HG03442 (cell line): ENCODE data around the gene ABCB9.
"Not testable (repeated sequence)": the region's sequence is repeated elsewhere in the genome, so short reads cannot be mapped to it uniquely, and the experiment has no call there.

Source experiments
- ATAC-seq: cut with Tn5 transposase; IDR thresholded peaks from one replicate; pipeline ENCODE4 v1.9.1; 2021; ENCODE audit warnings: mild to moderate bottlenecking, moderate library complexity; ENCODE audit not compliant: unreplicated experiment

Gene ABCB9

DNA sequence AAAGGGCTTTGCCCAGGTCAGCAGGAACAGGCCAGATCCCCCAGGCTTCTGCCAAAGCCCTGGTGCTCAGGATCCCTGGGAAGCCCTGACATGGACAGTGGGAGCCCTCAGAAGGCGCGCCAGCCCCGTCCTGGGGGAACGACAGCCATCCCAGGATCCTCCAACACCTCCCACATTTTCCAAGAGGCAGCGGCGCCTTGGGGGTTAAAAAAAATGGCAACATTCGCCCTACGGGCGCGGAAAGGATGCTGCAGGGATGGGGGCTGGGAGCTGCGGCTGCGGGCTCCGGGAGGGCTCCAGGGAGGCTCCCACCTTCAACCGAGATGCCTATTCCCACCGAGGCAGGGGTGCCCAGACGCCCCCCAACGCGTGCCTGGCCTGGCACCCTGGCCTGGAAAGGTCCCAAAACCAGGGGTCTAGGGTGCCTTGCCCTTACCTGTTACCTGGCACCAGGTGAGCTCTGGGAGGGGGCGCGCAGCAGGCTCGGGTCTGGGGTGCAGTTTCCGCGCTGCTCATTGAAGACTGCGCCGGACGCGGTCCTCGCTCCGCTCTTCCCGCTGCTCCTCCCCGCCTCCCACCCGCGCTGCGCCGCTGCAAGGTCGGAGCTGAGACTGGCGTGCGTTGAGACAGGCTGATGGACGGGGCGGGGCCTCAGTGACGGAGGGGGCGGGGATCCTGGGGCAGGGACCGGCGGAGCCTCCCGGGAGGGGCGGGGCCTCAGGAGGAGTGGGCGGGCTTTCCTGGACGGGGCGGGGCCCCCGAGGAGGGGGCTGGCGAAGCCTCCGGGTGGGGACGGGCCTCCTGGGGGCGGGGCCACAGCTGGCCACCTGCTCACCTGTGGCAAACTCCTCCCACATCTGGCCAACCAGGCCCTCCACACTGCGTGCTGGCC is at the start of gene ABCB9:
Gene ABCB9, minus strand, starts transcription at position 613 of the 892 bp plus-strand sequence. CDS start 6,228 bp downstream, outside the sequence.
- ATAC-seq, result peak; percentile 65

DNA sequence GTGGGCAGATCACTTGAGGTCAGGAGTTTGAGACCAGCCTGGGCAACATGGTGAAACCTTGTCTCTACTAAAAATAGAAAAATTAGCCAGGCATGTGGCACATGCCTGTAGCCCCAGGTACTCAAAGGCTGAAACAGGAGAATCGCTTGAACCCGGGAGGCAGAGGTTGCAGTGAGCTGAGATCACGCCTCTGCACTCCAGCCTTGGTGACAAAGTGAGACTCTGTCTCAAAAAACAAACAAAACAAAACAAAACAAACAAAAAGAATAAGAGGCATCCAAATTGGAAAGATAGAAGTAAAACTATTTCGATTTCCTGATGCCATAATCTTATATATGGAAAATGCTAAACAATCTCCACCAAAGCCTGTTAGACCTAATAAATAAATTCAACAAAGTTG is 48.2 kb upstream of the ABCB9 start:
- ATAC-seq, result not testable (repeated sequence)

DNA sequence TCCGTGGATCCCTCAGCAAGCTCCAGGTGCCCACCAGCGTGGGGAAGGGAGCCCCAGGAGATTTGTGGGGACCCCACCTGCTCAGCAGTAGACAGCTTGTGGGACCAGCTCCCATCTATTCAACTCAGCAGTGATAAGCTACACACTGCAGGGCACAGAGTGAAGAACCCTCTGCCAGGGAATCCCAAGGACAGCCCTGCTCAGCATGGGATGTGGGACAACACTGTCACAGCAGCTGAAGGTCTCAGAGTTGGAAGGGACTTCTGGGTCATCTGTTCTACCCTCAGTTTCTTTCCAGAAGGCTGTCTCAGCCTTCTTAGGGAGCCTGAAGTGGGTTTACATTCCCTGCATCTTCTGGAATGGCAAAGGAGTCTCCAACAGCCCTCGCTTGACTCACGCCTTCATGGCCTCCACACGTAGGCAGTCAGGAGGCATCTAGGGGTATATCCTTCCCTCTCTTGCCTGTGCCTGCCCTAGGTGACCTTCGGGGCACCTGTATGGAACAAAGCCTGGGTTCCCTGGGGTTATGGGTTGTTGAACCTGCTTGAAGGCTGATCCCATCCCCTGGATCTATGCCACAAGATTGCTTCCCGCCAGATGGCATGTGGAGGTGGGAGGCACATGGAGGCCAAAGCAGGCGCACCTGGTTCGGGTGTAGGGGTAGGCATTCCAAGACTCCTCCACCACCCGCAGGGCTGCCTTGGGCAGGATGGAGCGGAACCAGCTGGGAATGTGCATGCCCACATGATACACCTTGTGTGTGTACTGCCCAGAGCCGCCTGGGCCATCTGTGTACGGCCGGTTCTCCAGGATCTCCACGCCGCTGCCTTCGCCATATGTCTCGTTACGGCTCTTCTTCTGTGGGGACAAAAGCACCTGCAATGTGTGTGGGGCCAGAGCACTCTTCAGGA is 47.2 kb upstream of the ABCB9 start:
- ATAC-seq, result no peak

GRCh38 chr12:123011701-123012100 is 45.4 kb upstream of the ABCB9 start:
- no peak for ATAC-seq

DNA sequence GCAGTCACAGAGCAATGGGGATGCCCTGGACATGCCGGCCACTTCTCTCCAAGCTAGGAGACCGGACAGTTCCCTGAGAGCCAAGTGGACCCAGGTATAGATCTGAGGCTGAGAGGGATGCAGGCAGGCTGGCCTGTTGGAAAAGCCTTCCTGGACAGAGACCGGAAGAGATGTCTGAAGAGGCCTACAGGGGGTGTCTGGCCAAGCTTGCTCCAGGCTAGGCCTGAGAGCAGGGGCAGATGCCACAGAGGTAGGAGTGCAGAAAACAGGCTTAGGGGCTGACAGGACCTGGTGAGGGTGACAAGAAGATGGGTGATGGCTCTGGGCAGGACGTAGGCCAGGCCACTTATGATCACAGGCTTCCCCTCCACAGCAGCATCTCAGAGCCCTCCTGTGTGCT is 44.4 kb upstream of the ABCB9 start:
- no peak for ATAC-seq

DNA sequence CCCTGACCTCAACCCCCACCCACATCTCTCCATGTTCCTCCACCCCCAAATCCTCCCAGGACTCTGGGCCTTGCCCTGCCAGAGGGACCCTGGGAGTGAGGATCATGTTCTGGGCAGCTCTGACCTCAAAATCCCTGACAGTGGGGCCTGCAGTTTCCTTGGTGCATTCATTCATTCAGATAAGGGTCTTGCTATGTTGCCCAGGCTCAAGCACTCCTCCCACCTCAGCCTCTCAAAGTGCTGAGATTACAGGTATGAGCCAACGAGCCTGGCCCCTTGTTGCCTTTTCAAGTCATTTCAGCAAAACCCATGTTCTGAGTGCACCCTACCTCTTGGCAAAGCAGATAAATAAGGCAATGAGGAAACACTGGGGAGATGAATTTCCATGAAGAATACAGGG is 43.8 kb upstream of the ABCB9 start:
- ATAC-seq, result no peak

DNA sequence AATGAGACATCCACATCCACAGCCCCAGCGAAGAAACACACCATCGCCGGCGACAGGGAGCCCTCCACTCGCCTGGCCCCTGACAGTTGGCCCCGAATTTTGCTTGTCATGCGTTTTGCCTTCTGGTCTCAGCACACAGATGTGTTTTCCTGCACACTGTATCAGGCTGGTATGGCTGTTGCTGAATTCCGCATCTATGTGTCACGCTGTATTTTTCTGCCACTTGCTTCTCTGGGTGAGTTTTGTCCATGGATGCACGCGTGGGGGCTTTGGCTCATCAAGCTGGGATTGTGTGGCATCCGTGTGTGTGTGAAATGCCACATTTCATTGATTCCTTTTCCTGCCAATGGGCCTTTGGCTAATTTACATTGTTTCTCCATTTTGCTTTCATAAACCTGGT is 40.7 kb upstream of the ABCB9 start:
- ATAC-seq, result no peak

GRCh38 chr12:123005081-123005626 is 38.9 kb upstream of the ABCB9 start:
- no peak for ATAC-seq

DNA sequence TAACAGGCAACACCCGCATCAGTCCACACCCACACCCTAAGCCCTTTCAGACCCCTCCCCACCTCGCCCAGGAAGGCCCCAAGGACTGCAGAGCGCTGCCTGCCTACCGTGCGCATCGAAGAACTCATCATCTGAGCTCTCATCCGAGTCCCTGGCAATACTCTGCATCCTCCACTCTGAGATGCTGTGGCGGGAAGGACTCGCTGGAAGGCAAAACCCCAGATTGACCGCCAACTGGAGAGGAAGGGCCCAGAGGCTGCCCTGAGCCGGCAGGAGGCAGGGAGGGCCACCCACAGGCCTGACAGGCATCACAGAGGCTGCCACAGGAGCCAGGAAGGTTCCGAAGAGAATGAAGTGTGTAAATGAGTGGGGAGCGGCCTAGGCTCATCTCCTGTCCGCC is 38.0 kb upstream of the ABCB9 start:
- ATAC-seq, result no peak

DNA sequence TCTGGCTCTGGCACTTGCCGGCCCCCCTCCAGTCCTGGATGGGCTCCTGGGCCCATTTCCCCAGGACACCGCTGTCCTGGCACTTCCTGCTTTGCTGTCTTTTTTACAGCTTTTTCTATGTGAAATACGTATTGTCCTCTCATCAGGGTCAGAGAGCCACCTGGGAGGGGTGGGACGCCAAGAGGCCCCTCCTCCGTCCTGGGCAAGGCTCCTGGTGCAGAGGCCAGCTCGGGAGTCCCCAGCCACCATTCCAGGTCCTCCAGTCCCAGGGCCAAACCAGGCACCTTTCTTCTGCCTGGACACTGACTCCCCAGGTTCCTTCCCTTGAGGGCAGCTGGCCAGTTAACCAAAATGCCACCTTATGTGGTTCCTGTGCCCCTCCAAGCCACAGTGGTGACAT is 37.0 kb upstream of the ABCB9 start:
- ATAC-seq, result no peak

GRCh38 chr12:123001464-123001863 is 35.2 kb upstream of the ABCB9 start:
- no peak for ATAC-seq

- no peak for ATAC-seq
Observed at GRCh38 chr12:123000578-123000977, 34.3 kb upstream of the ABCB9 start.

- ATAC-seq, result no peak
Observed at GRCh38 chr12:122999986-123000420, 33.7 kb upstream of the ABCB9 start.

DNA sequence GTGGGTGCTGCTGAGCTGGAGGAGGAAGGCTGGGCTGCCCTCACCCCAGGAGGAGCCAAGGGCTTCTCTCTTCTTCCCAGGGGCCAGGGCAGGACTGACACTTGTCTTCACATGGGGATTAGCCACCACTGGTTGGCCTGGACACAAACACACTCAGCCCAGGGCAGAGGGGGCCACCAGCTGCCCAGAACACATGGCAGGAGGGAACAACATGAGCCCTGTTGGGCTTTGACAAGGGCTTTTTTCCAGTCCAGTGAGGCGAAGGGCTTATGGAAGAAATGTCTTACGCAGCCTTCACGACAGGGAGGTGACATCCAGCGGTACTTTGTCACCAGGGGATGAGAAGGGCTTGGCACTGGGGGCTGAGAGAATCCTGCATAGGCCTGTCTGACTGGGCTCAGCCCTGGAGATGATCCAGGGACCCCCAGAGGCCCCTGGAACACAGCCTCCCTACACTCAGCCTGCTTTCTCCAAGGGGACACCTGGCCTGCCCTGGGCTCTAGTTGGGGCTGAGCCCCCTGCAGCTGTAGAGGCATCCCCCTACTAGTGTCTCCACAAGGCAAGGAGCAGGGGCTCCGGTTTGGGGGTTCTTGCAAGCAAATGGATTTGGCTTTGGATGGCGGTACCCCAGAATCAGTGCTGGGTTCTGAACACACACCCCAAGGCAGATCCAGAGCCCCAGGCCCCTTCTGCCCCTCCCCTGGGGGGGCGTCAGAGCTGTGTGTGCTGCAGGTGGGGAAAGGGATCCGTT is 33.1 kb upstream of the ABCB9 start:
- no peak for ATAC-seq

DNA sequence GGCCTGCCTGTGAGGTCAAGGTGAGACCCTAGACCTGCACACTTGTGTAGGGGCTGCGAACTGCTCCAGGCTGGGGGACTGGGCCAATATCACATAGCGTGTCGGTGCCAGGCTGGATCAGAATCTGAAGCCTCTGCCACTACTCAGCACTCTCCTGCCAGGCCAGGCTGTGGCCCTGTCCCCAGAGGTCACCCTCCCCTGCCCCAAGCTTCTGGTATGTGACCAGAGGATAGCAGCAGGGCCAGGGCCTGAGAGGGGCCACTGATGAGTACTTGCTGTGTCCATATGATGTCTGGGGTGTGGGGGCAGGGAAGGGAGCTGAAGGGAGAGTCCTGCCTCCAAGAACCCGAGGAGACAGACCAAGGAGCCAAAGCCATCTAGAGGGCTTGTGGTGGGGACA is 32.1 kb upstream of the ABCB9 start:
- ATAC-seq, result no peak

DNA sequence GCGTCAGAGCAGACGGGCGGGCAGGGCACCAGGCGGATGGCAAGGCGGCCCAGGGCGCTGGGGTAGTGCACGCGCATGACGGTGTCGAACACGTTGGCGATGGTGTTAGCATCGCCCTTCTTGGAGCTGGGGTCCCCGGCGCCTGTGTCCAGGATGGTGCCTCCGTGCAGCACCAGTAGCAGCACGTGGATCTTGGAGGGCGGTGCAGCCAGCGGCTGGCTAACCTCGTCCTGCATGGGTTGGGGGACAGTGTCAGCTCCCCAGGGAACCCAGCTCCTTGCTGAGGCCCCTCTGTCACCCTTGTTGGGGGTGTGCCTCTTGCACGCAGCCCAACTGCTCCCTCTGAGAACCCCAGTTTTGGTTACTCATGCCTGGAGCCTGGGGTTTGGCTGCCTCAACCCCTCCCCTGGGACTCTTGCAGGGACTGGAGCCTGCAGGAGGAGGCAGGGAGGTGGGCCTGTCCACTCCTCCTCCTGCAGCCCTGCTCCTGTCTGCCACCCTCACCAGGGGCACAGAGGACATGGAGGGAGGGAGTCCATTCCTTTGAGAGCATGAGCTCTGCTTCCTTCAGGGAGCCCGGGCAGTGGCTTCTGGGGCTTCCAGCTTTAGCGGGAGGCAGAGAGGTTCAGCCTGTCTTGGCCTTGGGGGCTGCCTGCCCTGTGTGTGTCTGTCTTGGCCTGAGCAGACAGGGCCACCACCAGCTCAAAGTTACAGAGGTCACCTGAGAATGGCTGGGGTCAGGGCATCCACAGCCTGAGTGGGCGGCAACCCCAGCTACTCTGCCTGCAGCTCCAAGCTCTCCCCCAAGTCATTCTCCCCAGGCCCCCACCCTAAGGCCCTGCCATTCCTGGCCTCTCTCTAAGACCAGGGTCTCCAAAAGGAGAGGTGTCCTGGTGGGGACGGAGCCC is 31.3 kb upstream of the ABCB9 start:
- no peak for ATAC-seq

DNA sequence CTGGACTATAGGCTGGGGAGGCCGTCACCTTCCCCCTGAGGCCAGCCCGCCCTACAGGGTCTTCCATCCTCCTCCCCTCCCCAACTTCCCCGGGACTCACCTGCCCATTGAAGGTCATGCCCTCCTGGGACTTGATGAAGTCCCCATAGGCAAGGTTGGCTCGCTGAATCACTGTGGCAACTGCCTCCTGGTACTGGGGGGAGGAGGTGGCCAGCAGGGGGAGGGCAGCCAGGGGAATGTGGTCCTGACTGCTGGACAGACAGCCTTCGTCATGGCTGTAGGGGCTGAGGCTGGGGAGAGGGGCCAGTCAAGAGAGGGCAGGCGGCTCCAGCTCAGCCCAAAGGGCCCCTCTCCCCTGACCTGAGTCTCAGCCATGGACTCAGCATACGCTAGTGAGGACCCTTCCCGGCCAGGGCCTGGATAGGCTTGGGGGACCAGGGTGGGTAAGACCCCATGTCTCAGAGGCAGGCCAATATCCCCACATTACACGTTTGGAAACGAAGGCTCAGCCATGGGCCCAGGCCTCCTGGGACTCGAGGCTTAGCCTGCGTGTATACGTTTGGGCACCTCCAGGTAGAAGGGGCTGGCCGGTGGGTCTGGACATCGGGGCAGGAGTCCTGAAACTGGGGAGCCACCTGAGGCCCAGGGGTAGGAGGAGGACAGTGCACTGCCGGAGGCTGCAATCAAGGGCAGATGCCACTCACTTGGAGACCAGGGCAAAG is 30.5 kb upstream of the ABCB9 start:
- no peak for ATAC-seq

DNA sequence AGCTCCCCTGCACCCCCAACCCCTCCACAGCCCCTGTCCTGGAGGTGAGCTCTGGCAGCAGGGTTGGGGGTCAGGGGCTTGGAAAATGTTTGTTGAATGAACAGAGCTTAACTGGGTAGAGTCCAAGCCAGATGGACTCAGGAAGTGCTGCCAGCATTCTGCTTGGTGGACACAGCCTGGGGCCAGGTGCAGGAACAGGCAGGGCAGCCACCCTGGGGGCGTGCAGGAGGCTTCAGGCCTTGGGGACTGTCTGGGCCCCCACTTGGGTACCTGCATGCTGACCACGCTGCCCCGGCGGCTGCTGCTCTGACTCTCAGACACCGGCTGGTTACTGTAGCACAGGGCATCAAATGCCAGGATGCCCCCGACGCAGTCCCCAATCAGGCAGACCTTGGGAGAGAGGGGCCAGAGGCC is 29.9 kb upstream of the ABCB9 start:
- no peak for ATAC-seq
